ENCODE measurements around the gene EFHD1.
"Not testable (repeated sequence)": the region's sequence is repeated elsewhere in the genome, so short reads cannot be mapped to it uniquely, and the experiment has no call there.

The EFHD1 gene

GRCh38 chr2:232696609-232697058, 63.2 kb downstream of the EFHD1 start:
- no peak for DNase-seq (ENCODE audit: low spot score)

GRCh38 chr2:232697059-232697806, 63.8 kb downstream of the EFHD1 start, which contains the start of gene GIGYF2:
Gene GIGYF2 (plus strand): TSS chr2:232697331. CDS start chr2:232735198, 37,867 bp downstream.
- peak; percentile 95 for DNase-seq (ENCODE audit: low spot score)

- DNase-seq (ENCODE audit: low spot score): peak; percentile 12
These were observed 64.4 kb downstream of the EFHD1 start for GRCh38 chr2:232697807-232698110.

- DNase-seq (ENCODE audit: low spot score): no peak
These were observed 65.2 kb downstream of the EFHD1 start for GRCh38 chr2:232698556-232699091.

GRCh38 chr2:232699110-232699509, 65.7 kb downstream of the EFHD1 start:
- DNase-seq (ENCODE audit: low spot score): peak; percentile 30

- DNase-seq (ENCODE audit: low spot score): no peak
These were observed 66.8 kb downstream of the EFHD1 start for GRCh38 chr2:232700154-232700553.

- no peak for DNase-seq (ENCODE audit: low spot score)
These were observed 73.7 kb downstream of the EFHD1 start for GRCh38 chr2:232707076-232707475.

GRCh38 chr2:232713505-232713904, 80.1 kb downstream of the EFHD1 start:
- no peak for DNase-seq (ENCODE audit: low spot score)

- no peak for DNase-seq (ENCODE audit: low spot score)
These were observed 81.6 kb downstream of the EFHD1 start for GRCh38 chr2:232714969-232715368.

- not testable (repeated sequence) for DNase-seq (ENCODE audit: low spot score)
These were observed 86.7 kb downstream of the EFHD1 start for GRCh38 chr2:232720056-232720455.

- no peak for DNase-seq (ENCODE audit: low spot score)
These were observed 87.9 kb downstream of the EFHD1 start for GRCh38 chr2:232721261-232721660.

- DNase-seq (ENCODE audit: low spot score): no peak
These were observed 88.5 kb downstream of the EFHD1 start for GRCh38 chr2:232721882-232722281.

- DNase-seq (ENCODE audit: low spot score): no peak
These were observed 89.6 kb downstream of the EFHD1 start for GRCh38 chr2:232723027-232723426.

GRCh38 chr2:232728785-232729184, 95.4 kb downstream of the EFHD1 start:
- no peak for DNase-seq (ENCODE audit: low spot score)

- DNase-seq (ENCODE audit: low spot score): no peak
These were observed 98.1 kb downstream of the EFHD1 start for GRCh38 chr2:232731470-232731869.
